ENCODE data around the gene SMAD2.
"Not testable (repeated sequence)": the region's sequence is repeated elsewhere in the genome, so short reads cannot be mapped to it uniquely, and the experiment has no call there.

The SMAD2 gene

DNA sequence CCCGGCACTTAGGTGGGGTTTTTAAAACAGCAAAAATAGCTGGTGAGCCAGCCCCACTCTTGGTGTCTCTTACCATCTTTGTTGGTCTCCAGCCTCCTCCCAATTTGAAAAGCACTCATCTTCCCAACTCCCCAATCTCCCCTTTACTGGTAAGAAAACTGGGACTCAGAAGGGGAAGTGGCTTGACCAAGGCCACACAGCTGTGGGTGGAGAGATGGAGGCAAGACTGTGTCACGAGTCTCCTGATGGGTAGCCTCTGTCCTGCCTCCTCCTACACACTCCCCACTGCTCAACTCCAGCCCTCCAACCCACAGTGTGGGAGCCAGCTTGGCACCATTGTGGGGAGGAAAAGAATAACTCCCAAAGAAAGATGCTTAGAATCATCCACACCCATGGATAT is 140.4 kb downstream of the SMAD2 start:
- no peak for DNase-seq

GRCh38 chr18:47788621-47789020 is 141.8 kb downstream of the SMAD2 start:
- no peak for DNase-seq

DNA sequence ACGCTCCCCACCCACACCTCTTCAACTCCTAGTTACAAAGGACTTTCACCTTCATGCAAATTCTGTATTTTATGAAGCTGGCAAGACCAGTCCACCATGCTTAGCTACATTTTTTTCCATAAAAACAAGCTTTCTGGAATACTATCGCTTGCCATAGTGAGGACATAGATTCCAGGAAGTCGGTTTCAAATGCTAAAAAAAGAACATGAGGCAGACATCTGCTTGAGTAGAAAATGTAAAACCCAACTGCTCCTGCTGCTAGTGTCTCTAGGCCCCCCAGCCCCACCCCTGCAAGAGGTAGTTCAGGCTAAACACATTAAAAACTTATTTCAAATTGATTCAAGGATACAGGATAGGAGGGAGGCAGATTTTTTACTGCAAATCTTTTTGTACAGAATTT is 148.9 kb downstream of the SMAD2 start:
- no peak for DNase-seq

- no peak for DNase-seq
Observed at GRCh38 chr18:47780011-47780725, 150.3 kb downstream of the SMAD2 start.

- DNase-seq, result no peak
Observed at GRCh38 chr18:47779381-47779780, 151.1 kb downstream of the SMAD2 start.

GRCh38 chr18:47777626-47778025 is 152.8 kb downstream of the SMAD2 start:
- no peak for DNase-seq

GRCh38 chr18:47775961-47776360 is 154.5 kb downstream of the SMAD2 start:
- no peak for DNase-seq

DNA sequence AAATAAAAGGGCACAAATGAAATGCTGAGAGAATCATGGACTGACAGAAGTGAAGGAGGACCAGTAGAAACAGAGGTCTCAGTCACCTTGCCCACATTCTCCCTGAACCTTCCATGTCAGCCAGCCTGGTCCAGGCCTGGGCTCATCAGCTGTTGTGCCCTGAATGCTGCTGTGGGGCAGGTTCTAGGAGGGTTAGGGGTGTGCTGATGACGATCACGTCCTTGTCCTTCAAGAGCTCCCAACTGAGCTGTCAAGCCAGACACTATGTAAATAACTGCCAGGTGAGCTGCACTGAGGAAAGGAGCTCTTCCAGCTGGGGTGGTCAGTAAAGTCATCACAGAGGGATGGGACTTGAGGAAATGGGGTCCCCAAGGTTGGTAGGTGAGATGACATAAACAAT is 156.5 kb downstream of the SMAD2 start:
- no peak for DNase-seq

- DNase-seq, result peak; percentile 44
Observed at GRCh38 chr18:47772374-47773248, 157.8 kb downstream of the SMAD2 start.

DNA sequence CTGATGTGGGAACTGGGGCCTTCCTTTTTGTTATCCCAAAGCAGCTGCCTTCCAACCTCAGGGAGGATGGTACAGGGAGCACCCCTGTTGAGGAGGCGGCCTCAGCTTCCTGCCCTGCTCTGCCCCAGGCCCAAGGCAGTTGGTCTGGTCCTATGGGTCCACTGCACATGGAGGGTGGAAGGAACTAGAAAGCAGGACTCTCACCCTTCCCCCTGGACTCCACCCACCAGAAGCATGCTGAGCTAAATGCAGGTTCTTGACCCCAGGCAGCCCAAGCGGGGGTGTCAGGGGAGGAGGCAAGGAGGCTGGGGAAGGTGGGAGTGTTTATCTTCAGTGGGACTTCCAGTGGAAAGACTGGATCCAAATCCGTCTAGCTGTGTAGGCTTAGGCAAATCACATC is 158.5 kb downstream of the SMAD2 start:
- DNase-seq, result no peak

GRCh38 chr18:47767699-47768098 is 162.8 kb downstream of the SMAD2 start:
- no peak for DNase-seq

GRCh38 chr18:47767198-47767597 is 163.3 kb downstream of the SMAD2 start:
- DNase-seq, result not testable (repeated sequence)

Measured in fibroblast of skin of abdomen (primary cell).